ENCODE data around the gene SH3RF2.

The SH3RF2 gene

GRCh38 chr5:145915970-145916638, 20.3 kb upstream of the SH3RF2 start:
- Histone ChIP-seq H3K9me3 (ENCODE audit: low read length) (no peaks in the 10 kb centered on the region), H3K79me2 (ENCODE audit: insufficient read depth, low read length) (no peaks in the 10 kb centered on the region), H3K9ac (ENCODE audit: low read length) (no peak overlapping the region), H3K4me3 (ENCODE audit: low read depth, low read length, poor library complexity, severe bottlenecking) (no peak overlapping the region), H3K4me1 (ENCODE audit: insufficient read depth, low read length, severe bottlenecking) (no peaks in the 10 kb centered on the region), H3F3A (ENCODE audit: insufficient read depth, low read length) (no peaks in the 10 kb centered on the region), H4K20me1 (ENCODE audit: insufficient read depth, low read length) (no peaks in the 10 kb centered on the region), H3K27me3 (ENCODE audit: insufficient read depth, low read length) (no peaks in the 10 kb centered on the region), H3K9me2 (ENCODE audit: low read depth, low read length) (no peaks in the 10 kb centered on the region), H2AFZ (ENCODE audit: low read length) (no peak overlapping the region), H3K27ac (ENCODE audit: low read depth, low read length, poor library complexity, severe bottlenecking) (no peak overlapping the region), H3K36me3 (ENCODE audit: insufficient read depth, low read length) (no peaks in the 10 kb centered on the region), H3K4me2 (ENCODE audit: low read length) (no peak overlapping the region)
- no peak for TF ChIP-seq CTCF (IDR thresholded peaks at IDR 0.05; ENCODE audit: low read length)
- no peak for TF ChIP-seq EZH2 (IDR thresholded peaks at IDR 0.05; ENCODE audit: borderline replicate concordance, low read length)

- no peaks in the 10 kb centered on the region for H3K27me3 ChIP-seq (ENCODE audit: insufficient read depth, low read length)
- no peaks in the 10 kb centered on the region for H3K9me2 ChIP-seq (ENCODE audit: low read depth, low read length)
- TF ChIP-seq CTCF (IDR thresholded peaks at IDR 0.05; ENCODE audit: low read length) = no peak
- no peaks in the 10 kb centered on the region for H3K79me2 ChIP-seq (ENCODE audit: insufficient read depth, low read length)
- H3K4me3 ChIP-seq (ENCODE audit: low read depth, low read length, poor library complexity, severe bottlenecking) = no peak overlapping the region
- no peak overlapping the region for H3K9ac ChIP-seq (ENCODE audit: low read length)
- H3K27ac ChIP-seq (ENCODE audit: low read depth, low read length, poor library complexity, severe bottlenecking) = no peak overlapping the region
- H2AFZ ChIP-seq (ENCODE audit: low read length) = no peak overlapping the region
- H4K20me1 ChIP-seq (ENCODE audit: insufficient read depth, low read length) = no peaks in the 10 kb centered on the region
- H3K36me3 ChIP-seq (ENCODE audit: insufficient read depth, low read length) = no peaks in the 10 kb centered on the region
- H3K4me2 ChIP-seq (ENCODE audit: low read length) = no peak overlapping the region
- H3K9me3 ChIP-seq (ENCODE audit: low read length) = no peaks in the 10 kb centered on the region
- H3K4me1 ChIP-seq (ENCODE audit: insufficient read depth, low read length, severe bottlenecking) = no peaks in the 10 kb centered on the region
- no peaks in the 10 kb centered on the region for H3F3A ChIP-seq (ENCODE audit: insufficient read depth, low read length)
Measured at GRCh38 chr5:145917288-145917687, 19.1 kb upstream of the SH3RF2 start.

- no peaks in the 10 kb centered on the region for H3K9me3 ChIP-seq (ENCODE audit: low read length)
- no peaks in the 10 kb centered on the region for H3K36me3 ChIP-seq (ENCODE audit: insufficient read depth, low read length)
Measured at GRCh38 chr5:145918397-145918796, 18.0 kb upstream of the SH3RF2 start.

More at GRCh38 chr5:145918397-145918796, 18.0 kb upstream of the SH3RF2 start:
- H2AFZ ChIP-seq (ENCODE audit: low read length) = no peak overlapping the region
- no peaks in the 10 kb centered on the region for H4K20me1 ChIP-seq (ENCODE audit: insufficient read depth, low read length)
- H3K4me1 ChIP-seq (ENCODE audit: insufficient read depth, low read length, severe bottlenecking) = no peaks in the 10 kb centered on the region
- H3K27ac ChIP-seq (ENCODE audit: low read depth, low read length, poor library complexity, severe bottlenecking) = no peak overlapping the region
- H3K27me3 ChIP-seq (ENCODE audit: insufficient read depth, low read length) = no peaks in the 10 kb centered on the region
- no peaks in the 10 kb centered on the region for H3K9me2 ChIP-seq (ENCODE audit: low read depth, low read length)
- H3K4me2 ChIP-seq (ENCODE audit: low read length) = no peak overlapping the region
- no peaks in the 10 kb centered on the region for H3F3A ChIP-seq (ENCODE audit: insufficient read depth, low read length)
- H3K9ac ChIP-seq (ENCODE audit: low read length) = no peak overlapping the region
- H3K79me2 ChIP-seq (ENCODE audit: insufficient read depth, low read length) = no peaks in the 10 kb centered on the region
- H3K4me3 ChIP-seq (ENCODE audit: low read depth, low read length, poor library complexity, severe bottlenecking) = no peak overlapping the region
- TF ChIP-seq EZH2 (IDR thresholded peaks at IDR 0.05; ENCODE audit: borderline replicate concordance, low read length) (no peak), CTCF (IDR thresholded peaks at IDR 0.05; ENCODE audit: low read length) (no peak)

Data from OCI-LY1 (cell line).